Endothelial cell of hepatic sinusoid (primary cell): ENCODE measurements around the gene KRTAP10-6.
"Not testable (repeated sequence)": the region's sequence is repeated elsewhere in the genome, so short reads cannot be mapped to it uniquely, and the experiment has no call there.

Experiments
- in situ Hi-C: cut with HindIII; loops from 2 replicates; pipeline ENCODE4 v1.10.0; 2017; ENCODE audit warnings: low sequenced_read_pairs

Gene KRTAP10-6

GRCh38 chr21:44592446-44593311 is at the start of gene KRTAP10-6:
Gene KRTAP10-6, minus strand, starts transcription at chr21:44592505. Its CDS starts 21 bp downstream, at chr21:44592484.
- in situ Hi-C loops: no loop called here

GRCh38 chr21:44640761-44641160 is 48.5 kb upstream of the KRTAP10-6 start:
- in situ Hi-C loops: no loop called here

- in situ Hi-C loops: no loop called here
These were observed 47.0 kb upstream of the KRTAP10-6 start for GRCh38 chr21:44639331-44639655.

- in situ Hi-C loops: not testable (repeated sequence)
These were observed 46.4 kb upstream of the KRTAP10-6 start for GRCh38 chr21:44638506-44639330.

- in situ Hi-C loops: not testable (repeated sequence)
These were observed 45.6 kb upstream of the KRTAP10-6 start for GRCh38 chr21:44637851-44638348.

- in situ Hi-C loops: no loop called here
These were observed 44.9 kb upstream of the KRTAP10-6 start, which contains the start of gene KRTAP10-10 for GRCh38 chr21:44637018-44637850. Gene KRTAP10-10, plus strand, starts transcription at chr21:44637356. Its CDS starts 62 bp downstream, at chr21:44637418.

GRCh38 chr21:44636209-44637017 is 44.1 kb upstream of the KRTAP10-6 start:
- in situ Hi-C loops: no loop called here

- in situ Hi-C loops: no loop called here
These were observed 39.8 kb upstream of the KRTAP10-6 start for GRCh38 chr21:44632067-44632466.

- in situ Hi-C loops: no loop called here
These were observed 38.1 kb upstream of the KRTAP10-6 start for GRCh38 chr21:44630440-44630839.

GRCh38 chr21:44628707-44629391 is 36.5 kb upstream of the KRTAP10-6 start:
- in situ Hi-C loops: no loop called here

GRCh38 chr21:44627831-44628233 is 35.5 kb upstream of the KRTAP10-6 start:
- in situ Hi-C loops: not testable (repeated sequence)

GRCh38 chr21:44627181-44627822 is 35.0 kb upstream of the KRTAP10-6 start:
- in situ Hi-C loops: not testable (repeated sequence)

- in situ Hi-C loops: no loop called here
These were observed 34.4 kb upstream of the KRTAP10-6 start, which contains the start of gene KRTAP10-9 for GRCh38 chr21:44626673-44627143. Gene KRTAP10-9, plus strand, starts transcription at chr21:44627093. Its CDS starts 79 bp downstream, at chr21:44627172.

GRCh38 chr21:44626262-44626661 is 34.0 kb upstream of the KRTAP10-6 start:
- in situ Hi-C loops: no loop called here

- in situ Hi-C loops: no loop called here
These were observed 33.5 kb upstream of the KRTAP10-6 start for GRCh38 chr21:44625756-44626155.

- in situ Hi-C loops: no loop called here
These were observed 31.3 kb upstream of the KRTAP10-6 start for GRCh38 chr21:44623575-44623974.

- in situ Hi-C loops: no loop called here
These were observed 27.6 kb upstream of the KRTAP10-6 start for GRCh38 chr21:44619886-44620285.

GRCh38 chr21:44618909-44619308 is 26.6 kb upstream of the KRTAP10-6 start:
- in situ Hi-C loops: no loop called here
